Smooth muscle cell (in vitro differentiated cells): ENCODE data around the gene CYTH3. TPM values are rescaled to one million over a fixed set of nuclear protein-coding genes. Genes with fewer than 3 reads are reported as not detected.

Experiments
- DNase-seq: peaks from one replicate; lab custom pipeline; 2025; ENCODE audit not compliant: unreplicated experiment; lab: John Stamatoyannopoulos, UW
- H2AFZ ChIP-seq: fragments of 200-600 bp; sonication (generic); 2 replicates; pipeline ENCODE4 v1.6.0; 2016; ENCODE audit warnings: antibody characterized with exemption, low read depth, mild to moderate bottlenecking
- H3F3A ChIP-seq: fragments of 200-600 bp; sonication (generic); 2 replicates; pipeline ENCODE4 v1.6.0; 2017; ENCODE audit warnings: antibody characterized with exemption, low read depth
- H3K27ac ChIP-seq: fragments of 200-600 bp; sonication (generic); 2 replicates; pipeline ENCODE4 v1.5.1; 2016; ENCODE audit warnings: low read depth, mild to moderate bottlenecking
- H3K27me3 ChIP-seq: fragments of 200-600 bp; sonication (generic); 2 replicates; pipeline ENCODE4 v1.6.1; 2016; ENCODE audit warnings: low read depth, mild to moderate bottlenecking
- H3K36me3 ChIP-seq: fragments of 200-600 bp; sonication (generic); 2 replicates; pipeline ENCODE4 v1.5.1; 2016; ENCODE audit warnings: low read depth
- H3K4me1 ChIP-seq: fragments of 200-600 bp; sonication (generic); 2 replicates; pipeline ENCODE4 v1.5.1; 2016; ENCODE audit warnings: low read depth
- H3K4me2 ChIP-seq: fragments of 200-600 bp; sonication (generic); 2 replicates; pipeline ENCODE4 v1.6.0; 2016; ENCODE audit warnings: mild to moderate bottlenecking
- H3K4me3 ChIP-seq: fragments of 200-600 bp; sonication (generic); 2 replicates; pipeline ENCODE4 v1.5.1; 2016; ENCODE audit warnings: mild to moderate bottlenecking
- H3K79me2 ChIP-seq: fragments of 200-600 bp; sonication (generic); 2 replicates; pipeline ENCODE4 v1.6.0; 2016; ENCODE audit warnings: low read depth, mild to moderate bottlenecking
- H3K9ac ChIP-seq: fragments of 200-600 bp; sonication (generic); 2 replicates; pipeline ENCODE4 v1.6.0; 2016; ENCODE audit warnings: low read depth
- H3K9me3 ChIP-seq: fragments of 200-600 bp; sonication (generic); replicated peaks from 2 replicates; pipeline ENCODE4 v1.5.1; 2016; ENCODE audit warnings: low read depth
- H4K20me1 ChIP-seq: fragments of 200-600 bp; sonication (generic); 2 replicates; pipeline ENCODE4 v1.6.0; 2016; ENCODE audit warnings: low read depth
- CTCF ChIP-seq: fragments of 200-600 bp; sonication (generic); IDR thresholded peaks from 2 replicates; pipeline ENCODE4 v1.5.1; 2017; ENCODE audit warnings: borderline replicate concordance, mild to moderate bottlenecking, antibody characterized with exemption; ENCODE audit not compliant: insufficient read depth, poor library complexity, severe bottlenecking
- WGBS: methylation state at CpG from one replicate; pipeline ENCODE4 v1.1.7; 2016; ENCODE audit warnings: low lambda C conversion rate; 5-methylcytosine and 5-hydroxymethylcytosine counted together
- polyA plus RNA-seq: library from polyadenylated mRNA; unstranded; fragments of >200 nt; fragmentation: Nextera tagmentation; extraction: Ambion mirVana; gene quantifications from 2 replicates; pipeline ENCODE4 v1.2.1, GENCODE V29; 2016
- total RNA-seq: library from RNA; depleted of rRNA; stranded (reverse); fragments of >200 nt; gene quantifications from 2 replicates; pipeline ENCODE4 v1.2.3, GENCODE V29; 2014

Gene CYTH3
- total and polyA plus RNA-seq, 2 experiments from 2014 or later: 7.6 to 11.4 TPM

GRCh38 chr7:6130007-6130587 lies 142.3 kb downstream of the CYTH3 start:
- TF ChIP-seq CTCF: no peak
- Histone ChIP-seq H3K4me2 (no peak overlapping the region), H3K36me3 (peaks cover 17% of the 10 kb centered on the region), H3K9me3 (no peaks in the 10 kb centered on the region), H3K27me3 (no peaks in the 10 kb centered on the region), H3K9ac (no peak overlapping the region), H3K27ac (no peak overlapping the region), H3K4me1 (no peaks in the 10 kb centered on the region), H3K79me2 (peaks cover 40% of the 10 kb centered on the region), H3K4me3 (no peak overlapping the region), H3F3A (no peaks in the 10 kb centered on the region), H2AFZ (no peak overlapping the region), H4K20me1 (peaks cover 36% of the 10 kb centered on the region)
- WGBS: 96% methylated on average over 10 of the region's 10 CpGs
- DNase-seq: no peak

- H3F3A ChIP-seq: no peaks in the 10 kb centered on the region
- H3K4me1 ChIP-seq: no peaks in the 10 kb centered on the region
- no peak for TF ChIP-seq CTCF
- no peaks in the 10 kb centered on the region for H3K27me3 ChIP-seq
- H2AFZ ChIP-seq: no peak overlapping the region
- H3K9ac ChIP-seq: no peak overlapping the region
- H3K27ac ChIP-seq: no peak overlapping the region
- peaks cover 15% of the 10 kb centered on the region for H3K36me3 ChIP-seq
- DNase-seq: no peak
- 97% methylated on average over 3 of the region's 3 CpGs for WGBS
- peaks cover 23% of the 10 kb centered on the region for H4K20me1 ChIP-seq
- peaks cover 45% of the 10 kb centered on the region for H3K79me2 ChIP-seq
- no peak overlapping the region for H3K4me2 ChIP-seq
- H3K4me3 ChIP-seq: no peak overlapping the region
- H3K9me3 ChIP-seq: no peaks in the 10 kb centered on the region
These were observed 144.2 kb downstream of the CYTH3 start for GRCh38 chr7:6128205-6128604.

GRCh38 chr7:6127110-6127490 lies 145.3 kb downstream of the CYTH3 start:
- H3K4me2 ChIP-seq: no peak overlapping the region
- H3K9ac ChIP-seq: no peak overlapping the region
- TF ChIP-seq CTCF: no peak
- WGBS: 86% methylated on average over 1 of the region's 1 CpG
- no peaks in the 10 kb centered on the region for H3K9me3 ChIP-seq
- H3K79me2 ChIP-seq: peaks cover 43% of the 10 kb centered on the region
- H3F3A ChIP-seq: no peaks in the 10 kb centered on the region
- H4K20me1 ChIP-seq: peaks cover 23% of the 10 kb centered on the region
- no peak overlapping the region for H3K4me3 ChIP-seq
- no peak overlapping the region for H2AFZ ChIP-seq
- peaks cover 12% of the 10 kb centered on the region for H3K36me3 ChIP-seq
- no peaks in the 10 kb centered on the region for H3K27me3 ChIP-seq
- no peak for DNase-seq
- no peaks in the 10 kb centered on the region for H3K4me1 ChIP-seq
- H3K27ac ChIP-seq: no peak overlapping the region

- Histone ChIP-seq H3K27ac (no peak overlapping the region), H4K20me1 (peaks cover 19% of the 10 kb centered on the region), H3K4me1 (no peaks in the 10 kb centered on the region), H3K4me2 (no peak overlapping the region), H3K27me3 (no peaks in the 10 kb centered on the region), H2AFZ (no peak overlapping the region), H3K79me2 (peaks cover 48% of the 10 kb centered on the region), H3K36me3 (peaks cover 29% of the 10 kb centered on the region), H3K4me3 (no peak overlapping the region), H3K9me3 (peaks cover 12% of the 10 kb centered on the region), H3K9ac (no peak overlapping the region), H3F3A (no peaks in the 10 kb centered on the region)
- whole genome bisulfite sequencing: over 99% methylated on average over 8 of the region's 8 CpGs
- no peak for TF ChIP-seq CTCF
- DNase-seq: no peak
These were observed 148.6 kb downstream of the CYTH3 start for GRCh38 chr7:6123843-6124242.
